IMR-90 (cell line): Measurements from ENCODE around the gene EID3. TPM values are rescaled to one million over a fixed set of nuclear protein-coding genes. Genes with fewer than 3 reads are reported as not detected.

Experiments used
- ATAC-seq: fragments of 200-7000 bp; cut with Tn5 transposase; 2 replicates; pipeline ENCODE4 v1.9.1; 2020; ENCODE audit warnings: low read depth, mild to moderate bottlenecking, moderate library complexity
- BruUV-seq: library from RNA; stranded (reverse); fragments of 400-500 nt; replicated peaks from 2 replicates; lab custom pipeline; 2021; lab: Mats Ljungman, UMichigan
- CTCF ChIA-PET: fragments of 300-600 bp; formaldehyde crosslinking; extraction: SDS; loops from one replicate; lab custom pipeline; 2021; ENCODE audit warnings: antibody characterized with exemption; lab: Yijun Ruan, JAX
- POLR2A ChIA-PET: fragments of 300-600 bp; sonication (Branson Sonifier 250); formaldehyde crosslinking; loops from one replicate; lab custom pipeline; 2022; ENCODE audit warnings: antibody characterized with exemption; ENCODE audit not compliant: unreplicated experiment; lab: Charles Lee
- DNase-seq: peaks from one replicate; pipeline ENCODE4 v3.0.0; 2013
- H2AFZ ChIP-seq: replicated peaks from 2 replicates; pipeline ENCODE3; 2013; ENCODE audit warnings: low read length, mild to moderate bottlenecking; ENCODE audit not compliant: poor library complexity
- H2AK5ac ChIP-seq: 2 replicates; pipeline ENCODE4 v1.6.1; 2013; ENCODE audit warnings: low read depth, low read length, inconsistent platforms
- H2AK9ac ChIP-seq: replicated peaks from 2 replicates; pipeline ENCODE3; 2013; ENCODE audit warnings: mild to moderate bottlenecking, low read depth, low read length, moderate library complexity; ENCODE audit not compliant: poor library complexity
- H2BK120ac ChIP-seq: 2 replicates; pipeline ENCODE4 v1.6.1; 2013; ENCODE audit warnings: low read depth, low read length, inconsistent platforms
- H2BK15ac ChIP-seq: 3 replicates; pipeline ENCODE4 v1.6.1; 2013; ENCODE audit warnings: low read depth, low read length, inconsistent platforms
- H2BK20ac ChIP-seq: 2 replicates; pipeline ENCODE4 v1.6.1; 2013; ENCODE audit warnings: low read depth, mild to moderate bottlenecking, inconsistent platforms, low read length, moderate library complexity
- H2BK5ac ChIP-seq: 2 replicates; pipeline ENCODE4 v1.6.1; 2013; ENCODE audit warnings: mild to moderate bottlenecking, low read depth, low read length, inconsistent platforms; ENCODE audit not compliant: poor library complexity, severe bottlenecking
- H3K14ac ChIP-seq: replicated peaks from 2 replicates; pipeline ENCODE4 v1.6.1; 2013; ENCODE audit warnings: low read depth, low read length, inconsistent platforms
- H3K18ac ChIP-seq: 2 replicates; pipeline ENCODE4 v1.6.1; 2013; ENCODE audit warnings: low read depth, low read length, control low read depth
- H3K23ac ChIP-seq: 2 replicates; pipeline ENCODE4 v1.6.1; 2013; ENCODE audit warnings: low read depth, low read length, inconsistent platforms
- H3K27ac ChIP-seq: 2 replicates; pipeline ENCODE4 v1.5.1; 2013; ENCODE audit warnings: mild to moderate bottlenecking, control low read depth, low read length; ENCODE audit not compliant: insufficient read depth
- H3K27me3 ChIP-seq: 2 replicates; pipeline ENCODE4 v1.6.1; 2013; ENCODE audit warnings: low read length; ENCODE audit not compliant: control insufficient read depth, insufficient read depth
- H3K36me3 ChIP-seq: 2 replicates; pipeline ENCODE4 v1.6.1; 2013; ENCODE audit warnings: low read length, mixed read lengths; ENCODE audit not compliant: control insufficient read depth, insufficient read depth
- H3K4ac ChIP-seq: 2 replicates; pipeline ENCODE4 v1.6.1; 2013; ENCODE audit warnings: low read depth, low read length, inconsistent platforms
- H3K4me1 ChIP-seq: 2 replicates; pipeline ENCODE4 v1.6.1; 2013; ENCODE audit warnings: low read length, mixed read lengths; ENCODE audit not compliant: control insufficient read depth, insufficient read depth
- H3K4me2 ChIP-seq: 2 replicates; pipeline ENCODE4 v1.6.1; 2013; ENCODE audit warnings: low read depth, mild to moderate bottlenecking, control low read depth, low read length, moderate library complexity
- H3K4me3 ChIP-seq: 2 replicates; pipeline ENCODE4 v1.5.1; 2013; ENCODE audit warnings: low read depth, mild to moderate bottlenecking, control low read depth, low read length, moderate library complexity; ENCODE audit not compliant: insufficient read depth
- H3K56ac ChIP-seq: 2 replicates; pipeline ENCODE4 v1.6.1; 2013; ENCODE audit warnings: low read length, inconsistent platforms; ENCODE audit not compliant: insufficient read depth; ENCODE audit errors: extremely low read depth
- H3K79me1 ChIP-seq, 2 experiments: 2 replicates each; pipeline ENCODE4 v1.6.1; 2013; ENCODE audit warnings: low read length in 2 of 2, inconsistent platforms in 1 of 2, low read depth in 1 of 2
- H3K9ac ChIP-seq: 2 replicates; pipeline ENCODE4 v1.6.1; 2013; ENCODE audit warnings: low read depth, low read length, control low read depth
- H3K9me1 ChIP-seq: 2 replicates; pipeline ENCODE4 v1.6.1; 2013; ENCODE audit warnings: low read length, inconsistent platforms; ENCODE audit not compliant: insufficient read depth
- H3K9me3 ChIP-seq: 2 replicates; pipeline ENCODE4 v1.6.1; 2013; ENCODE audit warnings: low read length; ENCODE audit not compliant: control insufficient read depth, insufficient read depth
- H4K20me1 ChIP-seq: 2 replicates; pipeline ENCODE4 v1.6.1; 2013; ENCODE audit warnings: low read length, inconsistent platforms; ENCODE audit not compliant: insufficient read depth
- H4K5ac ChIP-seq: 2 replicates; pipeline ENCODE4 v1.6.1; 2013; ENCODE audit warnings: mild to moderate bottlenecking, low read depth, low read length, control low read depth
- H4K8ac ChIP-seq, 2 experiments: 2 replicates each; pipeline ENCODE4 v1.6.1; 2013; ENCODE audit warnings: low read depth in 2 of 2, low read length in 2 of 2, control low read depth in 1 of 2, inconsistent platforms in 1 of 2
- H4K91ac ChIP-seq: 2 replicates; pipeline ENCODE4 v1.6.1; 2013; ENCODE audit warnings: low read depth, low read length, inconsistent platforms; ENCODE audit not compliant: insufficient read depth
- BHLHE40 ChIP-seq: fragments of 150-350 bp; IDR thresholded peaks from 2 replicates; pipeline ENCODE4 v1.6.1; 2016; ENCODE audit warnings: mild to moderate bottlenecking, low read depth, low read length
- CHD1 ChIP-seq: IDR thresholded peaks from 2 replicates; pipeline ENCODE4 v1.6.1; 2012; ENCODE audit warnings: low read depth, low read length, improper control_type of control experiment
- FOS ChIP-seq: fragments of 150-350 bp; IDR thresholded peaks from 2 replicates; pipeline ENCODE4 v1.6.1; 2016; ENCODE audit warnings: low read depth, low read length
- MAFK ChIP-seq: IDR thresholded peaks from 2 replicates; pipeline ENCODE4 v1.6.1; 2012; ENCODE audit warnings: low read depth, low read length, improper control_type of control experiment
- RFX5 ChIP-seq: IDR thresholded peaks from 2 replicates; pipeline ENCODE4 v1.8.0; 2012; ENCODE audit warnings: low read depth, mild to moderate bottlenecking, low read length, moderate library complexity
- WGBS, 2 experiments: methylation state at CpG; one replicate each; pipeline versions ENCODE4 v1.1.5 to v1.1.7; 2013; ENCODE audit warnings: missing lambda C conversion rate in 2 of 2; ENCODE audit not compliant: insufficient read length in 1 of 2; ENCODE audit errors: extremely low coverage in 2 of 2; 5-methylcytosine and 5-hydroxymethylcytosine counted together
- dilution Hi-C: fragments of 300-500 bp; cut with HindIII; formaldehyde crosslinking; loops from one replicate; pipeline ENCODE4 v1.14.3; 2018; ENCODE audit warnings: low sequenced_read_pairs; ENCODE audit not compliant: unreplicated experiment
- in situ Hi-C: fragments of 300-500 bp; cut with MboI; formaldehyde crosslinking; loops from 3 replicates; pipeline ENCODE4 v1.14.3; 2019; ENCODE audit warnings: low sequenced_read_pairs, inconsistent platforms, mixed read lengths
- intact Hi-C: fragments of 100-400 bp; cut with micrococcal nuclease; formaldehyde crosslinking; loops from 2 replicates; pipeline ENCODE4 v1.10.0; 2022
- polyA plus RNA-seq, 3 experiments: library from polyadenylated mRNA; depleted of rRNA; stranded (reverse); fragments of >200 nt; gene quantifications; 2 replicates each; pipeline ENCODE4 v1.2.3, GENCODE V29; 2012; ENCODE audit warnings: low replicate concordance in 1 of 3
- total RNA-seq: library from RNA; depleted of rRNA; stranded (reverse); fragments of >200 nt; gene quantifications from 2 replicates; pipeline ENCODE4 v1.2.3, GENCODE V29; 2012

Gene EID3
- total and polyA plus RNA-seq, 2 of the 4 experiments (the other 2 are of a cell fraction), result 2.2 to 4.1 TPM

DNA sequence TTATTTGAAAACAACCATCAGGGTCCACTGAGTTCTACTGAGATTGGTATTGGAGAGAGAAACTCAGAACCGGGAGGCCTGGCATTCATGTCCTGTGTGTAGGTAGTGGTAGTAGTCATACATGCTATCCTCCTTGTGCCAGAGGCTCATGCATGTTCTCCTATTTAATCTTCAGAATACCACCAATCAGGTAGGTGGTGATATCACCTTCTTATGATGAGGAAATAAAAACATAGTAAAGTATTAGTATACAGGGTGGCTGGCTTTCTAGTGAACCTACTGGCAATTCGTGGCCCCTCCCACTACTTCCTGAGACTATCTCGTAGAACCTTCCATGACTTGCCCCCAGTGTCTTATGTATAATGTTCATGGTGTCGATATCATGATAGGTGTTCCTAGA lies 40.5 kb upstream of the EID3 start:
- dilution Hi-C loops, result no loop called here
- Histone ChIP-seq H2BK15ac (peak overlapping the region; percentile 36; the same call in 2 of the 3 replicates), H3K27me3 (no peaks in the 10 kb centered on the region), H3K9me3 (no peaks in the 10 kb centered on the region), H3K9ac (no peak overlapping the region), H3K14ac (0 out of 2 replicates have a peak overlapping the region, but pooled peaks have one; percentile 10), H4K8ac (0 out of 4 replicates have a peak overlapping the region, but pooled peaks of 1 of the 2 experiments have one; percentile 18), H2BK5ac (no peak overlapping the region), H2AFZ (no peak overlapping the region), H2BK20ac (peak overlapping the region; percentile 14; the same call in 1 of the 2 replicates), H3K36me3 (no peaks in the 10 kb centered on the region), H3K18ac (peak overlapping the region; percentile 50; the same call in 1 of the 2 replicates), H3K4me2 (no peak overlapping the region), H3K4ac (no peak overlapping the region), H2AK5ac (0 out of 2 replicates have a peak overlapping the region, but pooled peaks have one; percentile 37), H4K91ac (no peak overlapping the region), H2AK9ac (no peak overlapping the region), H3K27ac (no peak overlapping the region), H4K5ac (peak overlapping the region; percentile 59; the same call in 1 of the 2 replicates), H3K79me1 (no peaks in the 10 kb centered on the region), H3K4me1 (peaks cover 8% of the 10 kb centered on the region; the same call in 1 of the 2 replicates), H2BK120ac (no peak overlapping the region; the same call in 1 of the 2 replicates), H3K23ac (no peak overlapping the region), H3K4me3 (no peak overlapping the region), H3K9me1 (no peaks in the 10 kb centered on the region), H3K56ac (no peak overlapping the region), H4K20me1 (no peaks in the 10 kb centered on the region)
- in situ Hi-C loops, result no loop called here
- TF ChIP-seq FOS, result no peak
- no peak for TF ChIP-seq CHD1
- no peak for TF ChIP-seq RFX5
- no peak for TF ChIP-seq BHLHE40
- no peak for TF ChIP-seq MAFK
- intact Hi-C loops, result no loop called here
- no peak for DNase-seq
- no peak for ATAC-seq
- CTCF ChIA-PET, result no interaction called here
- no TSS peak for BruUV-seq
- POLR2A ChIA-PET, result no interaction called here
- no CpG with 5 or more reads among the region's 4 CpGs for WGBS, 2 experiments
